Measurements from ENCODE around the gene CDCP1.

DNA sequence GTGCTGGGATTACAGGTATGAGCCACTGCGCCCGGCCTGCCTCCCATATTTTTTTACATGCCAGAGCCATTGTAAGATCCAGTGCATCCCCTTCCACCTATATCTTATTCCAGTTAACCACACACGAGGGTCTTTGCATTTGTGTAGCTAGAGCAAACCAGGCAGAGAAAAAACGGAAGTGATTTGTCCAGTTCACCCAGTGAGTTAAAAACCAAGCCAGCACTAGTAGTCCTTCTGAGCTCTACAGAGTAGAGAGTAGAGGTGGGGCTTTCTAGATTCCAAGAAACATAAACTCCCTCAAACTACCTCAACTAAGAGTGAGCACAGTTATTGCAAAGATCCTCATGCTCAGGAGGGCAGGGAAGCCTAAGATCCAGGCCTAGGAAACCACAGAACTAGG, 45.2 kb upstream of the CDCP1 start:
- TF ChIP-seq, protein P1, sequence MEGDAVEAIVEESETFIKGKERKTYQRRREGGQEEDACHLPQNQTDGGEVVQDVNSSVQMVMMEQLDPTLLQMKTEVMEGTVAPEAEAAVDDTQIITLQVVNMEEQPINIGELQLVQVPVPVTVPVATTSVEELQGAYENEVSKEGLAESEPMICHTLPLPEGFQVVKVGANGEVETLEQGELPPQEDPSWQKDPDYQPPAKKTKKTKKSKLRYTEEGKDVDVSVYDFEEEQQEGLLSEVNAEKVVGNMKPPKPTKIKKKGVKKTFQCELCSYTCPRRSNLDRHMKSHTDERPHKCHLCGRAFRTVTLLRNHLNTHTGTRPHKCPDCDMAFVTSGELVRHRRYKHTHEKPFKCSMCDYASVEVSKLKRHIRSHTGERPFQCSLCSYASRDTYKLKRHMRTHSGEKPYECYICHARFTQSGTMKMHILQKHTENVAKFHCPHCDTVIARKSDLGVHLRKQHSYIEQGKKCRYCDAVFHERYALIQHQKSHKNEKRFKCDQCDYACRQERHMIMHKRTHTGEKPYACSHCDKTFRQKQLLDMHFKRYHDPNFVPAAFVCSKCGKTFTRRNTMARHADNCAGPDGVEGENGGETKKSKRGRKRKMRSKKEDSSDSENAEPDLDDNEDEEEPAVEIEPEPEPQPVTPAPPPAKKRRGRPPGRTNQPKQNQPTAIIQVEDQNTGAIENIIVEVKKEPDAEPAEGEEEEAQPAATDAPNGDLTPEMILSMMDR (IDR thresholded peaks at IDR 0.05; ENCODE audit: low read length), result no peak
- no peak for TF ChIP-seq EZH2 (optimal IDR thresholded peaks at IDR 0.05; ENCODE audit: low read depth, low read length)

All from MM.1S (cell line).